Neutrophil (primary cell): ENCODE data around the gene POLDIP3.

ENCODE experiments used
- H3K27ac ChIP-seq: fragments of 200-600 bp; sonication (generic); 2 replicates; pipeline ENCODE4 v1.5.1; 2016; ENCODE audit warnings: mild to moderate bottlenecking, moderate library complexity
- H3K27me3 ChIP-seq: fragments of 200-600 bp; sonication (generic); 2 replicates; pipeline ENCODE4 v1.6.0; 2016; ENCODE audit warnings: mild to moderate bottlenecking
- H3K36me3 ChIP-seq: fragments of 200-600 bp; sonication (generic); 2 replicates; pipeline ENCODE4 v1.5.1; 2017
- H3K4me1 ChIP-seq, 2 experiments: fragments of 200-600 bp in 1 of 2; sonication (generic) in 1 of 2; 1 replicate in 1 of 2; 2 replicates in 1 of 2; pipeline versions ENCODE4 v1.5.1 to v1.6.1; 2013 to 2016; ENCODE audit warnings: low read depth in 1 of 2, low read length in 1 of 2, mild to moderate bottlenecking in 1 of 2, moderate library complexity in 1 of 2; ENCODE audit not compliant: control insufficient read depth in 1 of 2, insufficient read depth in 1 of 2
- H3K4me3 ChIP-seq, 2 experiments: fragments of 200-600 bp in 1 of 2; sonication (generic) in 1 of 2; 1 replicate in 1 of 2; 2 replicates in 1 of 2; pipeline ENCODE4 v1.5.1; 2013 to 2016; ENCODE audit warnings: low read depth in 1 of 2, low read length in 1 of 2, mild to moderate bottlenecking in 1 of 2, moderate library complexity in 1 of 2
- H3K9me3 ChIP-seq: fragments of 200-600 bp; sonication (generic); 2 replicates; pipeline ENCODE4 v1.5.1; 2016
- TF ChIP-seq, protein P1 (sequence below): fragments of 200-600 bp; sonication (generic); IDR thresholded peaks from 2 replicates; pipeline ENCODE4 v1.5.1; 2016; ENCODE audit warnings: antibody characterized with exemption

The POLDIP3 gene

DNA sequence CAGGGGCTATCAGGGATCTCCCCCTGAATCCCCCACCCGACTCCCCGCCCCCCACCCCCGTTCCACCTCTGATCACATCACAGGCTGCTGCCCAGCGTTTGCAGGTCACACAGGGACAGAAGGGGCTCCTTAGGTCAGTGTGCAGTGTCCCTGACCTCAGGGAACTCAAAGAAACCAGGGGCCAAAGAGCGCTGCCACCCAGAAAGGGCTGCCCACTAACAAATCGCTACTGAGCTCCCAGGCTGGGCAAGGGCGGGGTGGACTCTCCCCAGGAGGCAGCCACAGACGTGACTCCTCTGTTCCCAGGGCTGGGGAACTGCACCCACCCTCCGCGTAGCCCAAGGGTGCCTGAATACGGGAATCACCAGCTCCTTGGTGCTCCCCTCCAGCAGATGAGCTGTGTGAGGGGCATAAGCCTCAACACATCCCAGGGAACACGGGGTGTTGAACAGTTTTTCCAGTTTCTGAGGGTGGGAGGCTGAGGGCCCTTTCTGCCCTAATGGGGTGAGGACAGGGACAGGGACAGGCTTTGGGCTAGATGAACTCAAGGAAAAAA lies 9.9 kb upstream of the POLDIP3 start:
- TF ChIP-seq, protein P1, sequence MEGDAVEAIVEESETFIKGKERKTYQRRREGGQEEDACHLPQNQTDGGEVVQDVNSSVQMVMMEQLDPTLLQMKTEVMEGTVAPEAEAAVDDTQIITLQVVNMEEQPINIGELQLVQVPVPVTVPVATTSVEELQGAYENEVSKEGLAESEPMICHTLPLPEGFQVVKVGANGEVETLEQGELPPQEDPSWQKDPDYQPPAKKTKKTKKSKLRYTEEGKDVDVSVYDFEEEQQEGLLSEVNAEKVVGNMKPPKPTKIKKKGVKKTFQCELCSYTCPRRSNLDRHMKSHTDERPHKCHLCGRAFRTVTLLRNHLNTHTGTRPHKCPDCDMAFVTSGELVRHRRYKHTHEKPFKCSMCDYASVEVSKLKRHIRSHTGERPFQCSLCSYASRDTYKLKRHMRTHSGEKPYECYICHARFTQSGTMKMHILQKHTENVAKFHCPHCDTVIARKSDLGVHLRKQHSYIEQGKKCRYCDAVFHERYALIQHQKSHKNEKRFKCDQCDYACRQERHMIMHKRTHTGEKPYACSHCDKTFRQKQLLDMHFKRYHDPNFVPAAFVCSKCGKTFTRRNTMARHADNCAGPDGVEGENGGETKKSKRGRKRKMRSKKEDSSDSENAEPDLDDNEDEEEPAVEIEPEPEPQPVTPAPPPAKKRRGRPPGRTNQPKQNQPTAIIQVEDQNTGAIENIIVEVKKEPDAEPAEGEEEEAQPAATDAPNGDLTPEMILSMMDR = no peak
- no peak overlapping the region for H3K27ac ChIP-seq
- peaks cover 72% of the 10 kb centered on the region for H3K36me3 ChIP-seq
- H3K9me3 ChIP-seq = no peaks in the 10 kb centered on the region
- H3K4me1 ChIP-seq = peaks cover 10 to 23% of the 10 kb centered on the region in 2 experiments
- no peaks in the 10 kb centered on the region for H3K27me3 ChIP-seq
- H3K4me3 ChIP-seq = no peak overlapping the region

DNA sequence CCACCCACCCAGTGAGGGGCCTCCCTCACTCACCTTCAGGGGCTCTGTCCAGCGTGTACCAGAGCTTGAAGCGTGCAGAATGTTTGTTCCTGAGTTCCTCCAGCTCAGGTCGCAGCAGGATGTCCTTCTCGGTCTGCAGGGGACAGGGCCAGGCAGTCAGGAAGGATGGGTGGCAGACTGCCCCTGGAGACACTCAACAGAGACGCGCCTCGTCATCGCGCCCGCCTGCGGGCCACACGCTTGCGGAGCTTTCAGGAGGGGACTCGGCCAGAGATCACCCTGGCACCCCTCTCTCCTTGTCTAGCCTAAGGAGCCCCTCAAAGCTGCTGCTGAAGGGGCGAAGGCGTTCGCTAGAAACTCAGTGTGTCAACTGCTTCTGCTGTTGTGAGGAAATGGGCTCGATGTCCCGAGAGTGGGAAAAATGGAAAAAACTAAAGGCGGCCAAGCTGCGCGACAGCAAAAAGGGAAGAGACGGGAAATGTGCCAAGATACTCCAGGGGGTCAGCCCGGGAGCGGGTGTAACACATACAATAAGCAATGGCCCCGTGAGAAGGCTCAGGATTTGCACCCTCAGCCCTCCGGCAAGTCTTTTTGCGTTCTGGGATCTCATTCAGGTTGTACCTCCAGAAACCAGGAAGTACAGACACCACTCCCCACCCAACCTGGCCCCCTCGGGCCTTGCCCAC lies 9.2 kb upstream of the POLDIP3 start:
- H3K36me3 ChIP-seq = peaks cover 72% of the 10 kb centered on the region
- TF ChIP-seq, protein P1 = no peak
- H3K27ac ChIP-seq = peak overlapping the region; percentile 57
- no peaks in the 10 kb centered on the region for H3K9me3 ChIP-seq
- H3K27me3 ChIP-seq = no peaks in the 10 kb centered on the region
- H3K4me3 ChIP-seq = no peak overlapping the region
- peaks cover 10 to 23% of the 10 kb centered on the region in 2 experiments for H3K4me1 ChIP-seq

DNA sequence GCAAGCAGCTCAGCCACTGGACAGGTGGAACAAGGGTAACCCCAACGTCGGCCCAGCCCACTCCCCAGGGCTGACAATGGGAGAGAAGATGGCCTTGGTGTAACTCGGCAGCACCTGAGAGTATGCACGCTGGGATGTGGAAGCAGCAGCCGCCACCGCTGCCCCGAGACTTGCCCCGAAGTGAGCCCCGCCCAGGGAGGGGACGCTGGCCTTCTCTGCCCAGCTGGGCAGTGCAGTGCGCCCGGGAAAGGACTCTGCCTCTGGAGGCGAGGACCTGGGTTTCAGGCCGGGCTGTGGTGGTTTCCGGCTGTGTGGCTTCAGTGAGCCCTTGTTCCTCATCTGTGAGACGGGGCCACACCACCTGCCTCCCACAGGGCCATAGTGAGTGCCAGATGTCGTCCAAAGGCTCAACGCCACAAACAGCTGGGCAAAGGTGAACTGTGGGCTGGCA lies 8.6 kb upstream of the POLDIP3 start:
- H3K4me3 ChIP-seq = no peak overlapping the region
- H3K9me3 ChIP-seq = no peaks in the 10 kb centered on the region
- peaks cover 68% of the 10 kb centered on the region for H3K36me3 ChIP-seq
- TF ChIP-seq, protein P1 = no peak
- H3K4me1 ChIP-seq = peaks cover 10 to 23% of the 10 kb centered on the region in 2 experiments
- no peaks in the 10 kb centered on the region for H3K27me3 ChIP-seq
- peak overlapping the region; percentile 57 for H3K27ac ChIP-seq

DNA sequence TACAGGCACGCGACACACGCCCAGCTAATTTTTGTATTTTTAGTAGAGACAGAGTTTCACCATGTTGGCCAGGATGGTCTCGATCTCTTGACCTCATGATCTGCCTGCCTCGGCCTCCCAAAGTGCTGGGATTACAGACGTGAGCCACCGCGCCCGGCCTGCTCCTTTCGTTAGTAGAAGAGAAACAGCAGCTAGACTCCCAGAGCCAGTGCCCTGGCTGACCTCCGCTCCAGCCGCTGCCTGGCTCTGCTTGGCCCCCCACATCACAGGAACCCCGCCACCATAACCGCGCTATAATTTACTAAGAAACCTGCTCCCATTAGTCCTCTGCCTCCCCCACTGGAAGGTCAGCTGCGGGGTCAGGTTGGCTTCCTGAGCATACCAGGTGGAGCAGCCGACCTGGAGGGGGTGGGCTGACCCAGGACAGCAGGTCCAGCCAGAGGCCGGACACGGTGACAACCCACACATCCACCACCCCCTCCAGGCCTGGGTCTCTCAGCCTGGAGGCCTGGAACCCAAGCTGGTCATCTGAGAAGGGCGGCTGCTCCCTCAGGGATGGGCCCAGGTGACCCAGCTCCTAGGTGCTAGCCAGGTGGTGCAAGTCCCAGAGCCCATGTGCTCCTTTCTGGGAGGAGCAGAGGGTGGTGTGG lies 7.5 kb upstream of the POLDIP3 start:
- peaks cover 10 to 23% of the 10 kb centered on the region in 2 experiments for H3K4me1 ChIP-seq
- no peaks in the 10 kb centered on the region for H3K9me3 ChIP-seq
- TF ChIP-seq, protein P1 = no peak
- H3K27me3 ChIP-seq = no peaks in the 10 kb centered on the region
- no peak overlapping the region for H3K4me3 ChIP-seq
- no peak overlapping the region for H3K27ac ChIP-seq
- peaks cover 57% of the 10 kb centered on the region for H3K36me3 ChIP-seq

DNA sequence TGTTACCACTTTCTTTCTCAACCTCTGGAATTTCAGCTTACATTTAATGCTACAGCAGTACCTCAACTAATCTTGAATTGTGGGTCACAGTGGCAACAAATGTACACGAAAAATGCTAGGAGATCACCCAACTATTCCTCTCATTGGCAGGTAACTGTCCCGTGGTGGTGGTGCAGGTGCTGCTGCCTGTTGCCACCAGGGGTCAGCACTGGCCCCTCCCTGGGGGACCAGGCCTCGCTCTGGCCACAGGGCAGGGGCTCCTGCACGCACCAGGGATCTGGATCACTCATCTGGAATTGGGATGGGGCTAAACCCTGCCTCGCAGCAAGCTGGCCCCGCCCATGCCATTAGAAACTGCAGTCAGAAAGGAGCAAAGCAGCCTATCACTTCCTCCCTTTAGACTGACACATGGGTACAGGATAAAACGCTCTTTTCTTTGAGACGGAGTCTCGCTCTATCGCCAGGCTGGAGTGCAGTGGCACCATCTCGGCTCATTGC lies 6.9 kb upstream of the POLDIP3 start:
- H3K27ac ChIP-seq = no peak overlapping the region
- H3K36me3 ChIP-seq = peaks cover 51% of the 10 kb centered on the region
- no peak overlapping the region for H3K4me3 ChIP-seq

More for the DNA sequence above, 6.9 kb upstream of the POLDIP3 start:
- Histone ChIP-seq H3K9me3 (no peaks in the 10 kb centered on the region), H3K4me1 (peaks cover 10 to 23% of the 10 kb centered on the region in 2 experiments), H3K27me3 (no peaks in the 10 kb centered on the region)
- TF ChIP-seq, protein P1 = peak; percentile 82
